ENCODE measurements around the gene IL17C.

IL17C gene

DNA sequence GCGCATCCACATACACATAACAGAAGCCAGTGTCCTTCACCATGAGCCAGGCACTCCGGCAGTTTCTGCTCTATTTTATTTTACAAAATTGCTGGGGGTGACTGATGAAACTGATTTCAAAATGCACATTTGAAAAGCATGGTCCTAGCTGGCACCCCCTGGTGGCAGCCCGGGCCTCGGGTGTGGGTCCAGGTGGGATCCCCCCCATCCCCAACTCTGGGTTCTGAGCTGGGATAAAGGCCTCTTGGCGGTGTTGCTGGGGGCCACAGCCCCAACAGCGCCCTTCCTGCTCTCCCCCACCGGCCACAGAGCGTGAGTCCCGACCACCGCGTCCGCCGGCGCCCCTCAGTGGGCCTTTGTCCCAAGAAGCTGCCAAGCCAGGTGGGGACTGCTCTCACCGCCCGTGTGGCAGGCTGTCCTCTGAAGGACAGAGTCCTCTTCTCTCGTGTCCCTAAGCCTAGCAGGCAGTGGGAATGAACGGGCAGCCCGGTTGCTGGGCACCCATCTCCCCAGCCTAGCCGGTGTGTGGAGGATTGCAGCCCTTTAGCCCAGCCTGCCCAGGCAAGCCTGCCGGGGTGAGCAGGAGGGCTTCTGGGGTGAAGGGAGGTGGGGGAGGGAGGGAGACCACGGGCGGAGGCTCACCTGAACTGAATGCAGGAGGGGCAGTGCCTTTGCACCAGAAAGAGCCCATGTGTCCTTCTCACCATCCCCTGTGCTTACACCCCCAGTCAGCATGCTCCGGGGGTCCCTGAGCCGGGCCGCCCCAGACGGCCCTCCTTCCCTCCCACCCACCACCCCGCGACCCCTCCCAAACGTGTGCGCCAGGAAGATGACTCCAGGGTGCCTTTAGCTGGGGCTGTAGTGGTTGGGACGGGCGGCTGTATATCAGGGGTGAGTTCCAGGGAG lies 47.0 kb downstream of the IL17C start:
- peak in 1 of 2 donors; percentile 66 for DNase-seq (ENCODE audit: low read depth in 2 of 2)

DNA sequence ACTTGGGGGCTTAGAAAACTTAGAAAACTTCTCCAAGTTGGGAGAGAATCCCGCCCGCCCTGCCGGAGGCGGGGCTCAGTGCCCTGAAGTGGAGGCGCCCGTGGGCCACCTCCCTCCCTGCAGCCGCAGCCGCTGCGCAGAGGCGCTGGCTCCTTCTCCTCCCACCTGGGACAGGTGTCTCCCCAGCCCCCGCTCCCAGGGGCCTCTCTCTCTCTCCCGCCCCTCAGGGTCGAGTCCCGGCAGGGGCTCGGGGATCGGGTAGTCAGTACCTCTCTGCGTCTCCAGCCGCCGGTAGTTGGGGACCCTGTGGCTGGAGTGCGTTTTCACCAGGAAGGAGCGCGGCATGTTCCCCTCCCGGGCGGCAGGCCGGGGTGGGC lies 47.7 kb downstream of the IL17C start:
- no peak for DNase-seq (ENCODE audit: low read depth in 2 of 2)

DNA sequence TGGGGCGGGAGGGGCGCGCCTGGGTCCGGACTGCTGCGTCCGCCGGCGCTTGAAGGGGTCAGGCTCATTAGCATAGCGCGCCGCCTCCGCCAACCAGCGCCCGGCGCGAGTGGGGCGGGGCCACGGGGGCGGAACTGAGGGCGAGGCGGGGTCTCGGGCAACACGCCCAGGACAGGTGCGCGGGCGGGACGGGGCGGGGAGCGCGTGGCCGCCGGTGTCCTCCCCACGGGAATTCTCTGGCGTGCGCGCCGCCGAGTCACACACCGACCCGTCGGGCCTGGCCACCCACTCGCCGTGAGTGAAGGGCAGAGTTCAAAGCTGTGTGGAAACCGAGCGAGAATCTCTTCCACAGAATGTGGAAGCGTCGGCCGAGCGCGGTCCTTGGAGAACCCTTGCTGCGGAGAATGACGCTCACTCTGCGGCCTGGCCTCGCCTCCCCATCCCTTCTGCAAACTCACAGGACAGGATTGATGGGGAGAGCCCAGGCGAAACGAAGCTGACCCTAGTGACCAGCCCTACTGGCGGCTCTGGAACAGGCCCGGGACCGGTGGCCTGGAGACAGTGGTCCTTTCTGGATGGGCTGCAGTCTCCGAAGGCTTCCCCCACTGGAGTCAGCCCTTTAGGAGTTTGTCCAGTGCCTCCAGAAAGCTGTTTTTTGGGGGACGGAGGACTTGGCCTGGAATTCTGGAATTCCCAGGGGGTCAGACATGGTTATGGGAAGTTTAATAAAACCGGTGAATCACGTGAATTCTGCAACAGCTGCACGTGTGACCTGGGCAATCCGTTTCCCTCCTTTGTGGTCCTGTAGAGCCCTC lies 48.3 kb downstream of the IL17C start, which contains the start of gene SNAI3:
SNAI3 (minus strand) TSS at position 69 of the 815 bp plus-strand sequence. CDS start 101 bp downstream, outside the sequence.
- peak; percentile 82 to 87 for DNase-seq (ENCODE audit: low read depth in 2 of 2)

DNA sequence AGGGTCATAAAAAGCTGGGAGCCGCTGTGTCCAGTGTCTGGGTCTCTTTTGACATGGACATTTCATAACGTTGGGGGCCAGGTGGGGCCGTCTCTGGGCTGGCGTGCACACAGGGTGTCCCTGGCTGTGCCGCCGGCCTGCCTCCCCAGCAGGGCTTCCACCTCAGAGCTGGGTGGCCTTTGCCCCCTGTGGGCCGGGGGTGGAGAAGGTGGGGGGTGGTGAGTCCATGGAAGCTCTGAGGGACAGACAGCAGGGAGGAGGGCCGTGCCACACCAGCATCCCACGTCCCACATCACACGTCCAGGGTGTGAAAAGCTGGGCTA lies 48.8 kb downstream of the IL17C start:
- DNase-seq (ENCODE audit: low read depth in 2 of 2), result no peak

DNA sequence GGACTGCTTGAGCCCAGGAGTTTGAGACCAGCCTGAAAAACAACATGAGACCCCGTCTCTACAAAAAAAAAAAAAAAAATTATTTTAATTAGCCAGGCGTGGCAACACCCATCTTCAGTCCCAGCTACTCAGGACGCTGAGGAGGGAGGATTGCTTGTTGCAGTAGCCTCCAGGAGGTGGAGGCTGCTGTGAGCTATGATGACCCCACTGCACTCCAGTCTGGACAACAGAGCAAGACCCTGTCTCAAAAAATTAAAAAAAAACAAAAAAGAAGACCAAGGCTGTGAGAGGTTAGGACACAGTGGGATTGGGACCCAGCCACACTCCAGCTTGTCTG lies 49.3 kb downstream of the IL17C start:
- no peak for DNase-seq (ENCODE audit: low read depth in 2 of 2)

DNA sequence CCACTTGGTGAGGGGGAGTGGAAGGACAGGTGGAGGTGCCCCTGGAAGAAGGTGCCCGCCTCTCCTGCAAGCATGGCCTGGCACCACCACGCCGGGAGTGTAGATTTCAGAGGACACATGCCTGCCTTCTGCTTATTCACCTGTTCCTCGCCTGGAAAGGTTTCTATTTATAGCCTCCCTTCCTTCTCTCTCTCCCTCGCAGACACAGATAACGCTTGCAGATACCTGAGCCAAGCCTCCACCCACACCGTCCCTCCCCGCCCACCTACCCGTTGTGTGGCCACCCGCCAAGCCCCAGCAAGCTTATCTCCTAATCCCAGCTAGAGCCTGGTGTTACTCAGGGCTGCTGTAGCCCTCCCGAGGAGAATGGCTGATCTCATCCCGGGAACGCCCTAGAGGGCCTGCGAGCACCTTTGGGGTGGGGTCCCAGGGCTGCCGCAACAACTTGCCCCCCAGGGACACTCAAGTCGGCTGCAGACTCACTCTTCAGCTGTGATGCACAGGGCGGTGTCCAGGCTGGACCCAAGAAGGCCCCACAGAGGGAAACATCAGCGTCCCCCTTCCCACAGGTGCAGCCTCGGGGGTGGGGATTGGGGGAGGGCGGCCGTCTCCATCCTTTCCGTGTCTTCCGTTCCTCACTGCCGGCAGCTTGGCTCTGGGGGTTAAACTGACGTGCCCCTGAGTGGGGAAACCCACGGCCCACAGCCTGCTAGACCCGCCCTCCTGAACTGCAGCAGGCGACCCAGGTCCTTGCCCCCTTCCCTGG lies 49.8 kb downstream of the IL17C start:
- no peak for DNase-seq (ENCODE audit: low read depth in 2 of 2)
